ENCODE measurements around the gene CNPY3.

The CNPY3 gene

GRCh38 chr6:42988486-42989020 is 59.3 kb downstream of the CNPY3 start:
- Histone ChIP-seq H3K4me3 (ENCODE audit: low read depth in 1 of 2, low read length in 2 of 2) (no peak overlapping the region), H3K9me3 (ENCODE audit: low read length) (no peaks in the 10 kb centered on the region), H3K27me3 (ENCODE audit: control insufficient read depth in 1 of 2, insufficient read depth in 2 of 2, low read length in 2 of 2) (no peaks in the 10 kb centered on the region), H3K9ac (ENCODE audit: low read length) (no peak overlapping the region), H3K4me1 (ENCODE audit: insufficient read depth, low read length) (peaks cover 24% of the 10 kb centered on the region), H3K36me3 (ENCODE audit: insufficient read depth, low read length) (peaks cover 21% of the 10 kb centered on the region), H3K27ac (ENCODE audit: low read depth, low read length) (no peak overlapping the region)

Data from muscle layer of colon (tissue), 2 donors.